Mesodermal cell (in vitro differentiated cells): ENCODE data around the gene COA1.
A peak's percentile ranks its signal among the peaks of the same experiment; 100 is the strongest.
"Not testable (repeated sequence)": the region's sequence is repeated elsewhere in the genome, so short reads cannot be mapped to it uniquely, and the experiment has no call there.

Experiments
- H3K27ac ChIP-seq: 2 replicates; pipeline ENCODE4 v1.7.0; 2013; ENCODE audit warnings: mild to moderate bottlenecking, low read depth, low read length, moderate library complexity; ENCODE audit not compliant: severe bottlenecking
- H3K36me3 ChIP-seq: 2 replicates; pipeline ENCODE4 v1.7.1; 2013; ENCODE audit warnings: mild to moderate bottlenecking, low read length, moderate library complexity; ENCODE audit not compliant: control insufficient read depth, insufficient read depth
- H3K4me1 ChIP-seq: one replicate; pipeline ENCODE4 v1.7.1; 2013; ENCODE audit warnings: mild to moderate bottlenecking, low read length; ENCODE audit not compliant: insufficient read depth, control insufficient read depth, poor library complexity, severe bottlenecking
- H3K4me3 ChIP-seq: 2 replicates; pipeline ENCODE4 v1.7.0; 2013; ENCODE audit warnings: low read length, control low read depth, mild to moderate bottlenecking; ENCODE audit not compliant: insufficient read depth, poor library complexity, severe bottlenecking; ENCODE audit errors: extremely low read depth
- H3K9me3 ChIP-seq: 2 replicates; pipeline ENCODE4 v1.7.1; 2013; ENCODE audit warnings: mild to moderate bottlenecking, low read length, moderate library complexity; ENCODE audit not compliant: control insufficient read depth
- WGBS, 2 experiments: methylation state at CpG; one replicate each; pipeline ENCODE4 v1.1.5; 2013; ENCODE audit warnings: missing lambda C conversion rate in 2 of 2; ENCODE audit not compliant: insufficient coverage in 2 of 2; 5-methylcytosine and 5-hydroxymethylcytosine counted together

COA1 gene

DNA sequence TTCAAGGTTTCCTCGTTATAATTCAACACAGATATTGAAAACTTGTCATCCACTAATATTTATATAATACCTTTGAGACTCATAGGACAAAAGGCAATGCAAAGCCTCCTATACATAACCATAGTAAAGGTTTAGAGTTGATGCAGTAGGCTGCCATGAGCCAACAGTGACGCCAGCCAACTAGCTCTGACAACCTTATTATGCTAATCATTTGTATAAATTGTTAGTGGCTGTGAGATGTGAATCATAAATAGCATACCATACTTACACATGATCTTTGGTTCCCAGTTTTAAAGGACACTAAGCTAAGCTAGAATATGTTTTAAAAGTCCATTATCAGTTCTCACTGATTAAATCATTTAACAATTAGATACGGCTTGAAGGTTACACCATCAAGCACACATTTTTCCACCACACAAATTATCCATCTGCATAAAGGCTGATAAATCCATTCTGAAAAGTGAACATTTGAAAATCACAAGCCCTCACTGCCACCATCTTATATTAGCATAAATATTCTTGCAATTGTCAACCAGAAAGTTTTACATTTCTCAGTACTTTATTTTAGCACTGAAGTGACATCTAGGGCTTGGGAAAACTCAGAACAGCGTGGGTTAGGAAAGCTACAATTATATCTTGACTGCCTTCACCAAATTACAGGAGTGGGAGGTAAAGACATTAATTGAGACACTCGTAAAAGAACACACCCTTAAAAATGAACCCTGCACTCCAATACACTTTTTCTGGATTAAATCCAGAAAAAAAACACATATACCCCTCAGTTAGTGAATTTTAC is 30.7 kb downstream of the COA1 start:
- 96 to 100% methylated on average over 2 to 4 of the region's 5 CpGs for WGBS, 2 experiments
- peaks cover 8% of the 10 kb centered on the region for H3K4me1 ChIP-seq
- H3K36me3 ChIP-seq: no peaks in the 10 kb centered on the region
- no peak overlapping the region for H3K27ac ChIP-seq
- no peaks in the 10 kb centered on the region for H3K9me3 ChIP-seq
- no peak overlapping the region for H3K4me3 ChIP-seq

DNA sequence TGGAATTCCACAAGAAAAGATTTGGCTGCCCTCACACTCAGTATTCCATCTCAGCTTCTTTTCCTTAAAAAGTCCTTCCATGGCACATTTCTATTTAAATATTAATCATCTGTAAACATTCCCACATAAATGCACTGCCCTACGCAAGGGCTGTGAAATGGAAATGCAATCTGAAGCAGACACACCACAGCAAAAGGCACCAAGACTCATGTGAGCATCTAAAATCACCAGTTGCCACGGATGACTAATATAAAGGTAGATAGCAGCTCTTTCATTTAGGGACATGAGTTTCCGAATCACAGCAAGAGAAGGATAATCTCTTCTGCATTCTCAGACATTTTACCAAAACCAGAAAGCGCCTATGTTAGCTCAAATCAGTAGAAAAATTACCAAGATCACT is 31.6 kb downstream of the COA1 start:
- H3K9me3 ChIP-seq: no peaks in the 10 kb centered on the region
- H3K27ac ChIP-seq: no peak overlapping the region
- H3K4me1 ChIP-seq: peaks cover 10% of the 10 kb centered on the region
- H3K4me3 ChIP-seq: no peak overlapping the region
- H3K36me3 ChIP-seq: no peaks in the 10 kb centered on the region
- 83 to 92% methylated on average over 2 of the region's 4 CpGs for WGBS, 2 experiments

DNA sequence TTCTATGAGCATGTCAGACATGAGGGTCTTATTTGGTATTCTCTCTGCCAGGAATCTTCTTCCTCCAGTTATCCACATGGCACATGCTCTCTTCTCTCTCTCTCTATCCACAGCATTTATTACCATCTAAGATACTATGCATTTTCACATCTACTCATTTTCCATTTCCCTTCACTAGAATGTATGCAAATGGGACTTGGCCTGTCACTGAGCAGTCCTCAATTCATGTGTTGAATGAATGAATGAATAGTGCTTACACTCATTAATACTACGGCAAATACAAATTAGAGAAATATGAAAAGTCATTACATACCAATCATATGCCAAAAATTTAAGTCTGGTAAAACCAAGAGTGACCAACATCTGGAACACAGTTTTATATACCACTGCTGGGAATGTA is 34.0 kb downstream of the COA1 start:
- Histone ChIP-seq H3K4me3 (no peak overlapping the region), H3K36me3 (no peaks in the 10 kb centered on the region), H3K4me1 (peaks cover 10% of the 10 kb centered on the region), H3K9me3 (no peaks in the 10 kb centered on the region), H3K27ac (no peak overlapping the region)
- WGBS, 2 experiments: no CpG with 5 or more reads among the region's 1 CpG

DNA sequence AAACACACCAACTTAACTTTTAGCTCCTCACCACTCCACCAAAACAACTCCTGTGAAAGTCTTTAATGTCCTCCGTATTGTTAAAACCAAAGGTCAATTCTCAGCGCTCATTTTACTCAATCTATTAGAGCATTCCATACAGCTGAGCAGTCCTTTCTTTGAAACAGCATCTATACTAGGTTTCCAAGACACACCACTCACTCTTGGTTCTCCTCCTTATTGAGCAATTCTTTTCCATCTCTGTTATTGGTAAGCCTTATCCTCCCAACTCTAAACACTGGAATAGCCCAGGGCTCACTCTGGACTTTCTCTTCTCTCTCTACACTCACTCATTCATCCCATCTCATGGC is 34.9 kb downstream of the COA1 start:
- Histone ChIP-seq H3K4me3 (no peak overlapping the region), H3K9me3 (no peaks in the 10 kb centered on the region), H3K27ac (peak overlapping the region; percentile 41), H3K36me3 (no peaks in the 10 kb centered on the region), H3K4me1 (peaks cover 11% of the 10 kb centered on the region)
- WGBS, 2 experiments: 91 to 94% methylated on average over 2 of the region's 2 CpGs

DNA sequence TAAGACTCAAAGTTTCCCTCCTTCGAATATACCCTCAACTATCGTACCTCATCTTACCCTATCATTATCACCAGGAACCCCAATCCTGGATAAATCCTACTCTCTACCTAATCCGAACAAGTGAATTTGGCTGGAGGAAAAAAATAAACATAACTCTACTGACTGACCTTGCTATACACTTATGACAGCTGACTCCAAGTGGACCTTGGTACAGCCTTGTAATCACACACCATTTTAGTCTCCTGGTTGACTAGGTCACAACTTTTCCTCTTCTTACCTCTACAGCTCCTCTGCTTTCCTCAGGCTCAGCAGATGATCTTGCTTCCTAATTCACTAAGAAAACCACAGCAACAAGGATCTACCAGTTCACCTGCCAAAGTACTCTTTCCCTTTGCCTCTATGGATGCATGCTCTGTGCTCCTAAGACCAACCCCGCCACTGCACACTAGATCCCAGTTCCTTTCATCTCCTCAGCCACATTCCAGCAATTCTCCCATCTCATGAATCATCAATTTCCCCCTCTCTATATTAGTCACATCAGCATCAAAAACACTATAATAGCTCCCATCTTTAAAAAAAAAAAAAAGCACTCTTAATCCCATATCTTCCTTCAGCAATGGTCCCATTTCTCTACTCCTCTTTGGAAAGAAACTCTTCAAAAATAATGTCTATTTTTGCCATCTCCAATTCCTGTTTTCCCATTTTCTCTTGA is 35.5 kb downstream of the COA1 start:
- Histone ChIP-seq H3K27ac (peak overlapping the region; percentile 41), H3K4me3 (no peak overlapping the region), H3K36me3 (no peaks in the 10 kb centered on the region), H3K9me3 (no peaks in the 10 kb centered on the region), H3K4me1 (peaks cover 16% of the 10 kb centered on the region)
- WGBS, 2 experiments: 100% methylated on average over 3 to 4 of the region's 4 CpGs

DNA sequence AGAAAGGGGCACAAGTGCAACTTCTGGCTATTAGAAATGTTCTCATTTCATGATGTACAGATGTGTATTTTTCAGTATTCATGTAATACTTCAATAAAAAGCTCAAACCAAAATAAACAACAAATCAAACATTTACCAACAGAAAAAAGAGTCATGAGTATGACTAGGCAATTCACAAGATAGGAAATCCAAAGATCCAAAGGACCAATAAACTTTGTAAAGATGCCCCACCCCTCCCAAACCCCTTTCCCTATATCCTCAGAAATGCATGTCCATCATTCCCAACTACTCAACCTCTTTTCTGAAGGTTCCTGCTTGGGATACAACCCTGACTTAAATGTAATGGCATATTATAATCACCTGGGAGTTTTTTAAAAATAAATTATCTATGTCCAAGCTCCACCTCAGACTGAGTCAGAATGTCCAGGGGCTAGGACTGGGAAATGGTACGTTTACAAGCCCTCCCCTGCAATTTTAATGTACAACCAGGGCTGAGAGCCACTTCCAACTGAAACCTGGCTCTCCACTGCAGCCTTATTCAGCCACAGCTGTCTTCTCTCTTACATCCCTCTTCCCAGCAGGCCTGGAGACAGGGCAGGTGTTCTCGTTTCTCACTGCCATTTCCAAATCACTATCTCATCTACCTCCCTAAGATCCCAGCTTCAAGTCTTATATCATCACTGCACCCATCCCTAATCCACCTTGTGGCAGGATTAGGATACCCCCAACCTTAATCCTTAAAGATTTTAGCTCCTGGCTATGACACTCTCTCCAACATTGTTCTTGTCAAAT is 36.5 kb downstream of the COA1 start:
- 90 to 91% methylated on average over 2 of the region's 2 CpGs for WGBS, 2 experiments
- no peaks in the 10 kb centered on the region for H3K9me3 ChIP-seq
- H3K4me3 ChIP-seq: no peak overlapping the region
- H3K36me3 ChIP-seq: no peaks in the 10 kb centered on the region
- peaks cover 16% of the 10 kb centered on the region for H3K4me1 ChIP-seq
- no peak overlapping the region for H3K27ac ChIP-seq

DNA sequence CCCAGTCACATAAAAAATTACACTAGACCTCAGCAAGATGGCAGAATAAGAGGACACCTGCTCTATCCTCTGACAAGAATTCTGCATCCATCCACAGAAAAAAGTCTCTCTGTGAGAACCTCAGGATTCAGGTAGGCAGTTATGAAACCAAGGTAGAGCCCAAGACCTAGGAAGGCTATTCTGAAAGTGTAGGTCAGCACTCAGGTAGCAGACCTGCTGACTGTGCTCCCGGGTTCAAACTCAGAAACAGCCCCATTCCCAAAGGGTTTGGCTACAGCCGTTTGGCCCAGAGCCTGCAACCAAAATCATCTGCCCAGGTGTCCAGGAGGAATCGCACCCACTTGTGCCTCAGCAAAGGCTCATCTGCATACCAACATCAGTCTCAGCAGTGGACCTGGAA is 37.7 kb downstream of the COA1 start:
- no peak overlapping the region for H3K4me3 ChIP-seq
- H3K9me3 ChIP-seq: no peaks in the 10 kb centered on the region
- no peak overlapping the region for H3K27ac ChIP-seq
- WGBS, 2 experiments: 88 to 97% methylated on average over 3 of the region's 3 CpGs
- no peaks in the 10 kb centered on the region for H3K36me3 ChIP-seq
- H3K4me1 ChIP-seq: peaks cover 16% of the 10 kb centered on the region

DNA sequence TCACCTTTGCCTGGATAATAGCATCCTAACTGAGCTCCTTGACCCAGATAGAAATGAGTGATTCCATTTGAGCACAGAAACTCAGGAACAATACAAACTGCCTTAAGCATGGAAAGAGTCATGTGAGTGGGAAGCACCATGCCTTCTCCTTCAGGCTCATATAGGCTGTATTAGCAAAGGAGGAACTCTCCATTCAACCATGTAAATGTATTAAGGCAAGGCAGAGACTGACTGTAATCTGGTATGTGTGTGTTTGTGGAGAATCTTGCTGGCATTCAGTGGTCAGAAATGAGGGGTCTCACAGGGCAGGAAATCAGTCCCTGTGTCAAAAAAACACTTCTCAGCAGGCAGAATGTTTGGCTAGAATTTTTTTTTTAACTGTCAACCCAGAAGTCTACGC is 40.2 kb downstream of the COA1 start:
- Histone ChIP-seq H3K4me3 (no peak overlapping the region), H3K36me3 (no peaks in the 10 kb centered on the region), H3K9me3 (peaks cover 7% of the 10 kb centered on the region), H3K4me1 (peaks cover 11% of the 10 kb centered on the region), H3K27ac (no peak overlapping the region)
- WGBS, 2 experiments: no CpG with 5 or more reads among the region's 1 CpG

DNA sequence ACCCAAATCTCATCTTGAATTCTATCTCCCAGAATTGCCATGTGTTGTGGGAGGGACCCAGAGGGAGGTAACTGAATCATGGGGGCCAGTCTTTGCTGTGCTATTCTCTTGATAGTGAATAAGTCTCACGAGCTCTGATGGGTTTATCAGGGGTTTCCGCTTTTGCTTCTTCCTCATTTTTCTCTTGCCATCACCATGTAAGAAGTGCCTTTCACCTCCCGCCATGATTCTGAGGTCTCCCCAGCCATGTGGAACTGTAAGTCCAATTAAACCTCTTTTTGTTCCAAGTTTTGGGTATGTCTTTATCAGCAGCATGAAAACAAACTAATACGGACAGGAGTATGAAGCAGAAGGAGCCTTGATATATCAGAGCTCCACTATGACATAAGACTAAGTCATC is 41.5 kb downstream of the COA1 start:
- H3K27ac ChIP-seq, H3K4me1 ChIP-seq, H3K4me3 ChIP-seq, H3K36me3 ChIP-seq: not testable (repeated sequence)
- peaks cover 13% of the 10 kb centered on the region for H3K9me3 ChIP-seq
- 94 to 100% methylated on average over 1 to 2 of the region's 4 CpGs for WGBS, 2 experiments

DNA sequence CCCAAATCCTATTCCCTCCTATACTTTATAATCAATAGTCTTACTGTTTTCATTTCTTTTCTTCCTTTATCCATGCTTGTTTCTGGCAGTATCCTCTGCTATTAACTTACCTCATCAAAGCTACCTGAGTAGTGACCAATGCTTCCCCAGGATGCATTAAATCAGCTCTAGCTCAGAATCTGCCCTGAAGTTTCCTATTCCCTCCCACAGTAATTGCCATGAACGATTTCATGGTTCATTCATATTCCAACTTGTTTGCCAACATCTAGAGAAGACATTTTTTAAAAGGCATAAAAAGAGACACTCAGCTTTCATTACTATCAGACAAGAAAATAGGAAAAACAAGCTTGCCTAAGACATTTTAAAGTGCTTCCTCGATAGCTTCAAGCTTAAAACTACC is 42.3 kb downstream of the COA1 start:
- WGBS, 2 experiments: 88% methylated on average over 1 of the region's 2 CpGs
- Histone ChIP-seq H3K36me3 (no peaks in the 10 kb centered on the region), H3K9me3 (peaks cover 13% of the 10 kb centered on the region), H3K4me1 (peaks cover 6% of the 10 kb centered on the region), H3K27ac (no peak overlapping the region), H3K4me3 (no peak overlapping the region)
